Muscle of leg (tissue), 11 donors: ENCODE data around the gene ASMTL. TPM values are rescaled to one million over a fixed set of nuclear protein-coding genes. Genes with fewer than 3 reads are reported as not detected.
"Not testable (repeated sequence)": the region's sequence is repeated elsewhere in the genome, so short reads cannot be mapped to it uniquely, and the experiment has no call there.

Source experiments
- DNase-seq: peaks from one replicate; pipeline ENCODE4 v3.0.0; 2013
- H3K27ac ChIP-seq: one replicate; pipeline ENCODE4 v1.5.1; 2013; ENCODE audit warnings: mild to moderate bottlenecking, low read length, control low read depth
- H3K27me3 ChIP-seq: one replicate; pipeline ENCODE4 v1.6.1; 2013; ENCODE audit warnings: low read length; ENCODE audit not compliant: control insufficient read depth, insufficient read depth
- H3K36me3 ChIP-seq: one replicate; pipeline ENCODE4 v1.6.1; 2013; ENCODE audit warnings: low read length; ENCODE audit not compliant: control insufficient read depth, insufficient read depth
- H3K4me1 ChIP-seq: one replicate; pipeline ENCODE4 v1.6.1; 2013; ENCODE audit warnings: low read length; ENCODE audit not compliant: control insufficient read depth, insufficient read depth
- H3K4me3 ChIP-seq: one replicate; pipeline ENCODE4 v1.5.1; 2013; ENCODE audit warnings: low read length, control low read depth
- H3K9me3 ChIP-seq: replicated peaks from 2 replicates; pipeline ENCODE4 v1.6.1; 2013; ENCODE audit warnings: low read depth, low read length; ENCODE audit not compliant: control insufficient read depth
- WGBS: methylation state at CpG from one replicate; pipeline ENCODE4 v1.1.5; 2013; ENCODE audit warnings: missing lambda C conversion rate; ENCODE audit not compliant: insufficient coverage; 5-methylcytosine and 5-hydroxymethylcytosine counted together
- polyA plus RNA-seq, 8 donors: library from polyadenylated mRNA; unstranded; fragments of 120-200 nt; gene quantifications; one replicate each; pipeline versions ENCODE4 v1.2.1 to v1.2.3, GENCODE V29; 2013; ENCODE audit warnings: inconsistent platforms in 1 of 8, low replicate concordance in 1 of 8; ENCODE audit not compliant: insufficient read length in 8 of 8, insufficient read depth in 1 of 8
- total RNA-seq: library from RNA; stranded (reverse); fragments of 120-200 nt; gene quantifications from one replicate; pipeline ENCODE4 v1.2.4, GENCODE V29; 2013

The ASMTL gene
- total and polyA plus RNA-seq, 9 donors, result 9.4 to 32.5 (median 26.7) TPM

GRCh38 chrX:1474593-1474992 lies 21.9 kb upstream of the ASMTL start:
- not testable (repeated sequence) for H3K4me3 ChIP-seq, H3K9me3 ChIP-seq, H3K4me1 ChIP-seq, H3K27ac ChIP-seq, H3K36me3 ChIP-seq, H3K27me3 ChIP-seq, DNase-seq
- WGBS, result 68% methylated on average over 2 of the region's 2 CpGs

GRCh38 chrX:1472975-1473374 lies 20.3 kb upstream of the ASMTL start:
- Histone ChIP-seq H3K36me3 (no peaks in the 10 kb centered on the region), H3K27me3 (peaks cover 3% of the 10 kb centered on the region), H3K9me3 (no peaks in the 10 kb centered on the region), H3K4me3 (no peak overlapping the region), H3K27ac (no peak overlapping the region), H3K4me1 (no peaks in the 10 kb centered on the region)
- WGBS, result 92% methylated on average over 2 of the region's 2 CpGs
- DNase-seq, result no peak

GRCh38 chrX:1468250-1468772 lies 15.6 kb upstream of the ASMTL start:
- no peaks in the 10 kb centered on the region for H3K4me1 ChIP-seq
- WGBS, result 57% methylated on average over 18 of the region's 20 CpGs
- H3K4me3 ChIP-seq, result no peak overlapping the region
- peaks cover 36% of the 10 kb centered on the region for H3K27me3 ChIP-seq
- no peaks in the 10 kb centered on the region for H3K36me3 ChIP-seq
- no peaks in the 10 kb centered on the region for H3K9me3 ChIP-seq
- DNase-seq, result no peak
- no peak overlapping the region for H3K27ac ChIP-seq

- H3K4me1 ChIP-seq, result no peaks in the 10 kb centered on the region
- H3K27me3 ChIP-seq, result peaks cover 36% of the 10 kb centered on the region
- H3K4me3 ChIP-seq, result no peak overlapping the region
Observed at GRCh38 chrX:1466971-1467561, 14.4 kb upstream of the ASMTL start.

GRCh38 chrX:1466232-1466661 lies 13.5 kb upstream of the ASMTL start:
- WGBS, result 24% methylated on average over 31 of the region's 36 CpGs

More at GRCh38 chrX:1466971-1467561, 14.4 kb upstream of the ASMTL start:
- peak; percentile 30 for DNase-seq
- no peaks in the 10 kb centered on the region for H3K36me3 ChIP-seq
- WGBS, result 43% methylated on average over 15 of the region's 20 CpGs
- no peaks in the 10 kb centered on the region for H3K9me3 ChIP-seq
- H3K27ac ChIP-seq, result no peak overlapping the region

GRCh38 chrX:1465286-1466231 lies 12.8 kb upstream of the ASMTL start:
- DNase-seq, result no peak
- no peaks in the 10 kb centered on the region for H3K36me3 ChIP-seq
- H3K27me3 ChIP-seq, result peaks cover 36% of the 10 kb centered on the region
- H3K9me3 ChIP-seq, result no peaks in the 10 kb centered on the region
- no peaks in the 10 kb centered on the region for H3K4me1 ChIP-seq
- no peak overlapping the region for H3K27ac ChIP-seq
- 30% methylated on average over 75 of the region's 75 CpGs for WGBS
- H3K4me3 ChIP-seq, result no peak overlapping the region

More at GRCh38 chrX:1466232-1466661, 13.5 kb upstream of the ASMTL start:
- Histone ChIP-seq H3K36me3 (no peaks in the 10 kb centered on the region), H3K27me3 (peaks cover 36% of the 10 kb centered on the region), H3K4me1 (no peaks in the 10 kb centered on the region), H3K9me3 (no peaks in the 10 kb centered on the region), H3K27ac (no peak overlapping the region), H3K4me3 (no peak overlapping the region)
- no peak for DNase-seq

- H3K36me3 ChIP-seq, result no peaks in the 10 kb centered on the region
- H3K27me3 ChIP-seq, result peaks cover 36% of the 10 kb centered on the region
- no peak for DNase-seq
- no peak overlapping the region for H3K27ac ChIP-seq
- no peak overlapping the region for H3K4me3 ChIP-seq
- no peaks in the 10 kb centered on the region for H3K4me1 ChIP-seq
- no peaks in the 10 kb centered on the region for H3K9me3 ChIP-seq
- WGBS, result 61% methylated on average over 10 of the region's 12 CpGs
Observed at GRCh38 chrX:1464971-1465285, 12.2 kb upstream of the ASMTL start.

- H3K36me3 ChIP-seq, result no peaks in the 10 kb centered on the region
- H3K4me1 ChIP-seq, result no peaks in the 10 kb centered on the region
- 73% methylated on average over 13 of the region's 24 CpGs for WGBS
- DNase-seq, result no peak
- H3K27ac ChIP-seq, result no peak overlapping the region
- no peak overlapping the region for H3K4me3 ChIP-seq
- no peaks in the 10 kb centered on the region for H3K9me3 ChIP-seq
- H3K27me3 ChIP-seq, result peaks cover 36% of the 10 kb centered on the region
Observed at GRCh38 chrX:1464041-1464970, 11.6 kb upstream of the ASMTL start.

GRCh38 chrX:1463581-1463980 lies 10.9 kb upstream of the ASMTL start:
- H3K4me1 ChIP-seq, result no peaks in the 10 kb centered on the region
- H3K4me3 ChIP-seq, result no peak overlapping the region
- H3K27ac ChIP-seq, result no peak overlapping the region
- H3K9me3 ChIP-seq, result no peaks in the 10 kb centered on the region
- DNase-seq, result no peak
- no peaks in the 10 kb centered on the region for H3K36me3 ChIP-seq
- 90% methylated on average over 2 of the region's 5 CpGs for WGBS
- H3K27me3 ChIP-seq, result peaks cover 36% of the 10 kb centered on the region
